ENCODE results near the gene APIP. TPM values are rescaled to one million over a fixed set of nuclear protein-coding genes. Genes with fewer than 3 reads are reported as not detected.

Gene APIP
- total RNA-seq, 4 donors from 2014 or later: 35.6 to 54.3 (median 39.0) TPM

GRCh38 chr11:34881900-34882299 lies 34.3 kb downstream of the APIP start:
- no peaks in the 10 kb centered on the region for H3K4me1 ChIP-seq
- intact Hi-C loops (cut with DNase I): no loop called here
- no peak for TF ChIP-seq CTCF (IDR thresholded peaks at IDR 0.05)
- no peak for TF ChIP-seq POLR2A (IDR thresholded peaks at IDR 0.05)
- H3K9me3 ChIP-seq: no peaks in the 10 kb centered on the region
- H3K4me3 ChIP-seq (replicated peaks in 1 of 3): no peak overlapping the region
- no peak for DNase-seq
- 97 to 98% methylated on average over 3 of the region's 3 CpGs for WGBS, 2 donors
- H3K36me3 ChIP-seq: no peaks in the 10 kb centered on the region
- no peaks in the 10 kb centered on the region for H3K27me3 ChIP-seq
- H3K27ac ChIP-seq: no peak overlapping the region

- H3K4me1 ChIP-seq: peaks cover 0 to 9% of the 10 kb centered on the region in 2 donors
- no peaks in the 10 kb centered on the region for H3K36me3 ChIP-seq
- 94 to 95% methylated on average over 3 of the region's 3 CpGs for WGBS, 2 donors
- H3K27me3 ChIP-seq: no peaks in the 10 kb centered on the region
- H3K4me3 ChIP-seq (replicated peaks in 1 of 3): no peak overlapping the region
- intact Hi-C loops (cut with DNase I): no loop called here
- no peak overlapping the region for H3K27ac ChIP-seq
- TF ChIP-seq CTCF (IDR thresholded peaks at IDR 0.05) (no peak), POLR2A (IDR thresholded peaks at IDR 0.05) (no peak)
- no peaks in the 10 kb centered on the region for H3K9me3 ChIP-seq
- no peak for DNase-seq
Measured at GRCh38 chr11:34877375-34877975, 38.7 kb downstream of the APIP start.

GRCh38 chr11:34874202-34874601 lies 42.0 kb downstream of the APIP start:
- intact Hi-C loops (cut with DNase I): no loop called here
- H3K27ac ChIP-seq: no peak overlapping the region
- H3K36me3 ChIP-seq: no peaks in the 10 kb centered on the region
- no peaks in the 10 kb centered on the region for H3K27me3 ChIP-seq
- no peaks in the 10 kb centered on the region for H3K9me3 ChIP-seq
- DNase-seq: no peak
- 93 to 98% methylated on average over 4 of the region's 4 CpGs for WGBS, 2 donors
- H3K4me1 ChIP-seq: peaks cover 0 to 9% of the 10 kb centered on the region in 2 donors
- no peak overlapping the region for H3K4me3 ChIP-seq (replicated peaks in 1 of 3)
- TF ChIP-seq CTCF (IDR thresholded peaks at IDR 0.05): no peak
- TF ChIP-seq POLR2A (IDR thresholded peaks at IDR 0.05): no peak

- WGBS, 2 donors: 79 to 91% methylated on average over 5 of the region's 5 CpGs
- intact Hi-C loops (cut with DNase I): no loop called here
Measured at GRCh38 chr11:34870548-34871196, 45.5 kb downstream of the APIP start.

More at GRCh38 chr11:34870548-34871196, 45.5 kb downstream of the APIP start:
- TF ChIP-seq POLR2A (IDR thresholded peaks at IDR 0.05) (no peak), CTCF (IDR thresholded peaks at IDR 0.05) (no peak)
- Histone ChIP-seq H3K27ac (no peak overlapping the region), H3K36me3 (no peaks in the 10 kb centered on the region), H3K4me3 (replicated peaks in 1 of 3) (no peak overlapping the region), H3K9me3 (no peaks in the 10 kb centered on the region), H3K4me1 (no peaks in the 10 kb centered on the region), H3K27me3 (no peaks in the 10 kb centered on the region)
- DNase-seq: no peak

All from thyroid gland (tissue), 4 donors.